Posterior vena cava (tissue), 2 donors: ENCODE results near the gene RAB23. TPM values are rescaled to one million over a fixed set of nuclear protein-coding genes. Genes with fewer than 3 reads are reported as not detected.

ENCODE experiments used
- DNase-seq: peaks from one replicate; pipeline ENCODE4 v3.0.0-alpha.2; 2020; ENCODE audit warnings: low spot score
- intact Hi-C, 2 donors: fragments of 100-400 bp; cut with DNase I; formaldehyde crosslinking; loops; one replicate each; pipeline versions ENCODE4 v1.14.1 to v1.14.2; 2022 to 2023
- long read RNA-seq, 2 donors: library from polyadenylated mRNA; unstranded; transcript quantifications; one replicate each; pipeline ENCODE4 v2.0.0, GENCODE V29; 2020 to 2021
- total RNA-seq, 2 donors: library from RNA; stranded (reverse); fragmentation: NEBNext Ultra II Directional; extraction: Animal tissue kit (Norgen Biotek cat#: 25700); gene quantifications; one replicate each; pipeline ENCODE4 v1.2.1, GENCODE V29; 2021
- donor health status: DM: yes; HTN: yes; CAD: no.
- donor health status: DM: yes; HTN: yes; CAD: no.

RAB23 gene
- 10 to 100 TPM; 46.6 to 73.9 TPM for total RNA-seq
- long read RNA-seq, donor 1, full-length matches to known transcripts: 24 of 43 reads
- long read RNA-seq, donor 1, partial matches to known transcripts: 7 of 43 reads
- long read RNA-seq, donor 1, other reads (novel, unspliced or antisense): 12 of 43 reads
- long read RNA-seq, donor 2, full-length matches to known transcripts: 7 of 26 reads
- long read RNA-seq, donor 2, partial matches to known transcripts: 2 of 26 reads
- long read RNA-seq, donor 2, other reads (novel, unspliced or antisense): 17 of 26 reads

DNA sequence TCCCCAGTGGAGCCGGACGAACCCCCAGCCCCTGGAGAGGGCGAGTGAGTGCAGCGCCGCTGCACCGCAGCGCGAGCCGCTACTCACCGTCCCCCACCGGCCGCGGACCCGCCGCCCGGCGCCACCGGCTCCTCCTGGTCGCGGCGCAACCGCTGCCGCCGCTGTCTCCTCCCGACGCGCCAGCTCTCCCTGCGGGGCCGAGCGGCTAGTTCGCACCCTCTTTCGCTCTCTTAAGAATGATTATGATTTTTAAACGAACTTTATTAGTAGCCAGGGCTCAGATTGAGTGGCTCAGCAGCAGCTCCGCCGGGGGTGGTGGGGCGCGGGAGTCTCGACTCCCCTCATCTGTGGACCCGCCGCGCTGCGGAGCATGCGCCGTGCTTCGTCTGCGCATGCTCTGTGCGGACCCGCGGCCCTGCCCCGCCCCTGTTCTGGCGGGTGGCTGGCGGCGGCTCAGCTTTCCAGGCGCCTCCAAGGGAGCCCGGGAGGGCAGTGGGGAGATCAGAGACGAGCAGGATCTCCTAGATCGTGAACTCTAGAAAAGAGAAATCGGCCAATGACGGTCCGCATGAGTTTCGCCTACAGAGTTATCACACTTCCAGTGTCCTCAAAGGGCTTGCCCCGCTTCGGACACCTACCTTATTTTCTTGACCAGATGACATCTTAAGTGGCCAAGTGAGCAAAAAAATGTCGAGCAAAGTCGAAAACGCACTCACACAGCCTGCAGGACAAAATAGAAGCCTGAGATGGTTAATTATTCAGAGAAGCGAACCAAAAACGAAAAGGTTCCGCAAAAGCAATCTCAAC is at the start of gene RAB23:
RAB23 (minus strand) TSS at position 372 of the 807 bp plus-strand sequence. CDS start 11,927 bp downstream, outside the sequence.
- intact Hi-C loops: no loop called here
- peak; percentile 94 for DNase-seq

GRCh38 chr6:57268294-57268640 is 46.2 kb upstream of the RAB23 start:
- intact Hi-C loops: no loop called here
- DNase-seq: no peak

- peak; percentile 25 for DNase-seq
Observed at GRCh38 chr6:57267586-57268293, 45.6 kb upstream of the RAB23 start.

DNA sequence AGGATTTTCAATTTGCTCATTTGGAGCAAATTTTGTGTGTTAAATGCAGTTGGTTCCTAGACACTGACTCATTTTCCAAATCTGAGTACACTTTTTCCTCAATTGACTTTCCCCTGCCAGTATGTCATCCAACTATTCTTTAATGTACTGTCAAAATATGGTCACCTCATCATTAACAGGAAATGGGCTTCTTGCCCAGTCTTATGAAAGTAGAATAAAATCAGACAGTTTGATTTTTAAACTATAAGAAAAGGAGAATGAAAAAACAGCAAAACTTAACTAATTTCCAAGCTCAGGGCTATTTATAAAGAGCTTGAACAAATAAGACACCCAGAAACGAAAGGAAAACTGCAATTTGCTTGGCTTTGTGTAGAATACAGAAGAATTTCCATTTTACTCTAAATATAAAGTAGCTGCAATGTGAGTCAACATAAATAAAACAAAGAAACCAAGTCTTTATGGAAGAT is 43.7 kb upstream of the RAB23 start:
- DNase-seq: no peak
- intact Hi-C loops: no loop called here

More at GRCh38 chr6:57267586-57268293, 45.6 kb upstream of the RAB23 start:
- intact Hi-C loops: no loop called here

DNA sequence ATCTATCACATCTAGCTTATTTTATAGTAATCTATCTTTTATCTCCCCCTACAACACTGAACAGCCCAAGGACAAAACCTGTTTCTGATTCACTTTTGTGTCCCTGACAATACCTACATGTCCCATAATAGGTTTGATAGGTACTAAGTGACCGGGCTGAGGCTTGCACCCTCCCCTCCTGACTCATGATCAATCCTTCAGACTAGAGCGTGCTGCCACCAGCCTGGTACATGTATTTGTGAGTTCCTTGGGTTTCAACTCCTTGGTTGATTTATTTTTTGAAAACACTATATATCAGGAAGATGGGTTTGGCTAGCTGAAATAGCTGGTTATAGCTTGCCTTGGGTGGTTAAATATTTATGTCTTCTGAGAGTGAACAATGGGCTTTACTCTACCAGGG is 41.6 kb upstream of the RAB23 start:
- intact Hi-C loops: no loop called here
- DNase-seq: no peak

GRCh38 chr6:57262901-57263694 is 41.0 kb upstream of the RAB23 start:
- intact Hi-C loops: no loop called here
- DNase-seq: no peak

DNA sequence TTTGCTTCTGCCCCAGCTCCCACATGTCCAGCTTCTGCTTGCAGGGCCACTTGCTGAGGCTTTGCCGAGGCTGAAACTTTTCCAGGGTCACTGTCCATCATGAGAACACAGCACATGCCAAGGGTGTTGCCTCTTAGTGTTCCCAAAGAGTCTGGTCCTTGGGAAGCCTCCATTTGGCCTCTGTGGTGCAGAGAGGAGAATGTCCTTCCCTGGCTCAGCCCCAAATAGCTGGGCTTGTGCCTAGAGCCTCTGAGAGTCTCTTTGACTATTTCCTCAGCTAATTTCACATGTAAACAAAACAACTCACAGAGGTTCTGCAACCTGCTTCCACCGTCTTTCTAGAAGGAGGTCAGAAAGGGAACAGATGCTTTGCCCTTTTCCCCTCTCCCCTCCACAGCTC is 40.4 kb upstream of the RAB23 start:
- peak; percentile 89 for DNase-seq
- intact Hi-C loops: no loop called here

DNA sequence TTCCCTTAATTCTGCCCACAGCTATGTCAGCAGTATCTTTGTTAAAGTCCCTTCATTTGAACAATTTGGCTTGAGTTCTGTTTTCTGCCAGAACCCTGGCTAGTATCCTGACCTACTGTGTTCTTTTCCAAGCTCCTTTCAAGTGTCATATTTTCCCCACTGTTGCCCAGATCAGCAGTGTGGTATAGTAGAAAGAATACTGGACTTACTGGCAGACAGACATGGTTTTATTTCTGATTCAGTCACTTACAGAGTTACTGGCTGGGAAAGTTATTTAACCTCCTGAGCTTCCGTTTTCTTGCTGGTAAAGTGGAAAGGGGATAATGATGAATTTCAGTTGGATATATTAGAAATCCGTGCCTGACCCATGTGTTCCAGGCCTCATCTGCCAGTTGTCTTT is 39.8 kb upstream of the RAB23 start:
- intact Hi-C loops: no loop called here
- no peak for DNase-seq

DNA sequence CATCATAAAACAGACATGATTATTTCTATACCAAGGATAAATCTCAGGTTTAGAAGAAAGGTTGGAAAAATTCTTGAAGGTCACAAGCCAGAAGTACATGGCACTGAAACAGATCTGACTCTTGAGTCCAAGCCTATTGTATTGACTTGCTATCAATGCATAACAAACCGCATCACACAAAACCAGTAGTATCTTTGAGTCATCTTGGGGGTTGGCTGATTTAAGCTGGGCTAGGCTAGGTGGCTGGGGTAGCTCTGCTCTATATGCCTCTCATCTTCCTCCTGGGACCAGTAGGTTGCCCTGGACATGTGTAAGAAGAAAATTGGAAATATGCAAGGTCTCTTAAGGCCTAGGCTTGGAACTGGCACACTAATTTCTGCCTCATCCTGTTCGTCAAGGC is 37.0 kb upstream of the RAB23 start:
- intact Hi-C loops: loop anchor here in 1 of 2 donors (2.0 kb wide), 1 partner anchor 82 kb away; no protein-coding TSS in a partner anchor
- no peak for DNase-seq

GRCh38 chr6:57257911-57258541 is 35.9 kb upstream of the RAB23 start:
- intact Hi-C loops: loop anchor here in 1 of 2 donors (2.0 kb wide), 1 partner anchor 81 kb away; no protein-coding TSS in a partner anchor
- DNase-seq: no peak

GRCh38 chr6:57256541-57256940 is 34.4 kb upstream of the RAB23 start:
- intact Hi-C loops: no loop called here

DNA sequence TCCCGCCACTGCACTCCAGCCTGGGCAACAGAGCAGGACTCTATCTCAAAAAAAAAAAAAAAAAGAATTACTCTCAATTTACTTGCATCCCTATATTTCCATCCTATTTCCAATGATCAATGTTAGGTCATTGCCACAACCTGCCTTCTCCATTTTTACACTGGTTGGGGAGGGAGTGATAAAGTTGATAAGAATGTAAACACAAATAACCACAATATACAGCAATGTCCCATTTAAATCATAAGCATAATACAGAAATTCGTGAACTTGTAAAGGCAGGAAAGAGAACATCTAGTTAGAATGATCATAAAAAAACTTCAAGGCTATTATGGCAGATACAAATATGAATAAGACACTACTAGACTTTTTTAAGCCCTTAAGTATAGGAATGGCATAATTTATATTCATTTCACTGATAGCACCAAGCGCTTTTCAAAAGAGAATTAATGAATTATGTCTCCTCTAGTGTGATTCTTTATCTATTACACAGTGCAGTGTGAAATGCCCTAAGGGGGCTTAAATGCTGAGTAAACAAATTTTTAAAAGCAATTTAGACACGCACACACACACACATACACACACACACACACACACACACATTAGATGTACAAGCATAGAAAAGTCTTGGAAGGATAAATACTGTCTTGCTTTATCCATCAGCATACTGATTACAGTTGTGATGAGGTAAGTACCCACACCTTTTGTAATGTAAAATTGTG is 33.5 kb upstream of the RAB23 start:
- DNase-seq: no peak
- intact Hi-C loops: no loop called here

More at GRCh38 chr6:57256541-57256940, 34.4 kb upstream of the RAB23 start:
- DNase-seq: no peak

DNA sequence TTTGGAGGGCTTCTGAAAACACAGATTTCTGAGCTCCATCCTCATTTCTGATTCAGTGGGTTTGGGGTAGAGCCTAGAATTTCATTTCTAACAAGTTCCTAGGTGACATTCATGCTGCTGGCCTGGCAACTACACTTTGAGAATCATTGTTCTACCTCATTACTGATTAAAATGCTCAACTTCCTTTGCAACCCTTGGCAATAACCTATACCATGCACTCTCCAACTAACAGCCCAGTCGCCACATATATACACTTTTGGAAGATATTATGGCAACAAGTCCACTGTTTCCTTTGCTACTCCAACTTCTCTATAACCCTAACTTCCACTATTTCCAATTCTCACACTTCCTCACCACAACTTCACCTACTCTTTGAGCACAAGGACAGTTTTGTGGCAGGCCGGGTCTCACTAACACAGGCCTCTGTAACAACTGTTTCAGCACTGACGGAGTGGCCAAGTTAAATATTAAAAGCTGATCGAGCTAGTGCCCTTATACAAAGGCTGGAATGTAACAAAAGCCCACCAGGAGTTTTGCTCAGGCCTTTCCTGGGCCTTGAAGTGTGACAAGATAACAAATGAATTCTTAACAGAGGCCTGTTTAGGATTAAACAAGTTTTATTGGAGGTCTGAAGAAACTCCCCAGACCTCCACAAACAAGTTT is 32.1 kb upstream of the RAB23 start:
- intact Hi-C loops: no loop called here
- no peak for DNase-seq

DNA sequence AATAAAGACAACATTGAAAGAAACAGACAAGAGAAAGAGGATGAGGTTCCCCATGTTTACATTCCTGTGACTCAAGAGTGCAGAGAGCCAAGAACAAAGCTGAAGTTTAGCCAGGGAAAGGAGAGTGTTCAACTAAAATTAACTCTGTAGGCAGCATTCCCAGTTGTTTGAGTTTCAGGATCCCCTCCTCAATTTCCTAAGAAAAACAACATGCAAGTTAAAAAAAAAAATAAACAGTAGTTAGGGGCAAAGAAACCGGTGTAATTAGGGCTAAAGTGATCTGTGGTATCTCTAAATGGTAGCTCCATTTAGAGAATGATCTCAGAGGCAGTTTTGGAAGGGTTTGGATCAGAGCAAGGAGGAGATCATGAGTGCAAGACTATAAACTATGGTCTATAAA is 30.9 kb upstream of the RAB23 start:
- DNase-seq: no peak
- intact Hi-C loops: no loop called here

GRCh38 chr6:57252137-57252536 is 30.0 kb upstream of the RAB23 start:
- intact Hi-C loops: no loop called here

DNA sequence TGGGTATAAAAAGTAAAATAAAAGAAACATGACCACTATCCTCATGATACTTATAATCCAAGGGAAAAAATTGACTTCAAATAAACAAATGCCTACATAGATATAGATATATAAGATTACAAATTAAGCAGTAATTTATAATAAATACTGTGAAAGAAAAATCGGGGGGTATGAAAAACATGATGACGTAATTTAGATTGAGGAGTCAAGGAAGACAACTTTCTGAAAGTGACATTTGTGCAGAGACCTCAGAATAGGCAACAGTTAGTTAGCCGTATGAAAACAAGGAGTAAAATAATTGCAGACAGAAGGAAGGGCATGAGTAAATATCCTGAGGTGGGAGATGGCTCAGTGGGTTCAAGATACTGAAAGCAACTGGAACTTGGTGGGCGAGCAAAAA is 28.2 kb upstream of the RAB23 start:
- DNase-seq: no peak
- intact Hi-C loops: no loop called here

More at GRCh38 chr6:57252137-57252536, 30.0 kb upstream of the RAB23 start:
- no peak for DNase-seq

DNA sequence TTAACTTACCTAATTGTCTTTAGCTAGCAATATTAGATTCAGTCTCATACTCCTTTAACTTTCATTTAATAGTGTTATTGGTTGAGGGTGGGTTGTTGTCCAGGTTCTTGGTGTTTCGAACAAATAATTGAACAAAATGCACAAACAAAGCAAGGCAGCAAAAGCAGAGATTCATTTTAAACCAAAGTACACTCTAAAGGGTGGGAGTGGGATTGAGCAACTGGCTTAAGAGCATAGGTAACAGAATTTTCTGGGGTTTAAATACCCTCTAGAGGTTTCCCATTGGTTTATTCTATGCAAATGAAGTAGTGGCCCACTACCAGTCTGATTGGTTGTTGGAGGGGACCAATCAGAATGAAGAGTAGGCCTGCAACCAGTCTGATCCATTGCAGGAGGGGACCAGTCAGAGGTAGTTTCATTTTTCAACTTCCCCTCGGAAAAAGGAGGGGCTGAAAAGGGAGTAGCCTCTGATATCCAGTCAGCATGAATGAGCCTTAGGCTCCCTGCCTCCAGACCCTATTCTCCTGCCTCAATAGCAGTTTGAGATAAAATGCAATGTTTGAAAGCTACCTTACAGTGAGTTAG is 26.3 kb upstream of the RAB23 start:
- intact Hi-C loops: loop anchor here in 1 of 2 donors (1.0 kb wide), 1 partner anchor 49 kb away; no protein-coding TSS in a partner anchor
- DNase-seq: no peak
